ENCODE measurements around the gene ARHGAP4.

Gene ARHGAP4

DNA sequence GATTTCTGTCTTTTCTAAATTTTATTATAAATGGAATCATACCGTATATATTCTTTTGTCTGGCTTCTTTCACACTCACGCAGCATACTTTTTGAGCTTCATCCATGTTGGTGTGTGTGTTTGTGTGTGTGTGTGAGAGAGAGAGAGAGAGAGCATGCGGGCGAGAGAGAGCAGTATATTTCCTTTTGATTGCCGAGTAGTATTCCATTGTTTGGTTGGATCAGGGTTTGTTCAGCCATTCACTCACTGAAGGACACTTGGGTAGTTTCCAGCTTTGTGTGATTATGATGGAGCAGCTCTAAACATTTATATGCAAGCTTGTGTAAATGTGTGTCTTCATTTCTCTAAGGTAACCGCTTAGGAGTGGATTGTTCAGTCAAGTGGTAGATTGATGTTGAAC is 36.9 kb downstream of the ARHGAP4 start:
- no peak for DNase-seq (ENCODE audit: low read depth in 1 of 2, low spot score in 1 of 2)
- no peak overlapping the region for H3K4me3 ChIP-seq (replicated peaks; ENCODE audit: insufficient read depth, low read length)
- H3K27ac ChIP-seq (replicated peaks), result no peak overlapping the region
- peaks cover 18% of the 10 kb centered on the region for H3K27me3 ChIP-seq (ENCODE audit: insufficient read depth, poor library complexity, severe bottlenecking)
- TF ChIP-seq SPI1 (IDR thresholded peaks at IDR 0.05; ENCODE audit: borderline replicate concordance, low read depth), result no peak
- TF ChIP-seq, protein P1, sequence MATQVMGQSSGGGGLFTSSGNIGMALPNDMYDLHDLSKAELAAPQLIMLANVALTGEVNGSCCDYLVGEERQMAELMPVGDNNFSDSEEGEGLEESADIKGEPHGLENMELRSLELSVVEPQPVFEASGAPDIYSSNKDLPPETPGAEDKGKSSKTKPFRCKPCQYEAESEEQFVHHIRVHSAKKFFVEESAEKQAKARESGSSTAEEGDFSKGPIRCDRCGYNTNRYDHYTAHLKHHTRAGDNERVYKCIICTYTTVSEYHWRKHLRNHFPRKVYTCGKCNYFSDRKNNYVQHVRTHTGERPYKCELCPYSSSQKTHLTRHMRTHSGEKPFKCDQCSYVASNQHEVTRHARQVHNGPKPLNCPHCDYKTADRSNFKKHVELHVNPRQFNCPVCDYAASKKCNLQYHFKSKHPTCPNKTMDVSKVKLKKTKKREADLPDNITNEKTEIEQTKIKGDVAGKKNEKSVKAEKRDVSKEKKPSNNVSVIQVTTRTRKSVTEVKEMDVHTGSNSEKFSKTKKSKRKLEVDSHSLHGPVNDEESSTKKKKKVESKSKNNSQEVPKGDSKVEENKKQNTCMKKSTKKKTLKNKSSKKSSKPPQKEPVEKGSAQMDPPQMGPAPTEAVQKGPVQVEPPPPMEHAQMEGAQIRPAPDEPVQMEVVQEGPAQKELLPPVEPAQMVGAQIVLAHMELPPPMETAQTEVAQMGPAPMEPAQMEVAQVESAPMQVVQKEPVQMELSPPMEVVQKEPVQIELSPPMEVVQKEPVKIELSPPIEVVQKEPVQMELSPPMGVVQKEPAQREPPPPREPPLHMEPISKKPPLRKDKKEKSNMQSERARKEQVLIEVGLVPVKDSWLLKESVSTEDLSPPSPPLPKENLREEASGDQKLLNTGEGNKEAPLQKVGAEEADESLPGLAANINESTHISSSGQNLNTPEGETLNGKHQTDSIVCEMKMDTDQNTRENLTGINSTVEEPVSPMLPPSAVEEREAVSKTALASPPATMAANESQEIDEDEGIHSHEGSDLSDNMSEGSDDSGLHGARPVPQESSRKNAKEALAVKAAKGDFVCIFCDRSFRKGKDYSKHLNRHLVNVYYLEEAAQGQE (IDR thresholded peaks at IDR 0.05; ENCODE audit: insufficient replicate concordance, low read depth), result no peak
- no peak for TF ChIP-seq GABPA (IDR thresholded peaks at IDR 0.05; ENCODE audit: low read depth)
- TF ChIP-seq CTCF (IDR thresholded peaks at IDR 0.05; ENCODE audit: insufficient read depth, low read length), result no peak
- no peak for TF ChIP-seq POLR2AphosphoS5 (IDR thresholded peaks at IDR 0.05; ENCODE audit: low read depth)

DNA sequence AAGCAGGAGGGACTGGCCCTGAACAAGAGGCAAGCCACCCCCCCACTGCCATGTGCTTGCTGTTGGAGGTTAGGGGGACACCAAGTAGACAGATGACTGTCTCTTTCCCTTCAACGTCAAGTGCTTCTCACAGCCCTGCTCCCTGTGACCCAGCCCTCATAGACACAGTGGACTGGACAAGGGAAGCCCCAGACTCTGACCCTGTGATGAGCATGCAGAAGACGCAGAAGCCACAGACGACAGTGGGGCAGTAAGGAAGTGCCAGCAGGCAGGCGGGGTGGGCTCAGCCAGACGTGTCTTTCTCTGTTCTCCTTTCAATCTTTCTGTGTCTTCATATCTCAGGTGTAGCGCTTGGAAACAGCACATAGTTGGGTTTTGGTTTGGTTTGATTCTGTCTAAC is 37.7 kb downstream of the ARHGAP4 start:
- Histone ChIP-seq H3K27ac (replicated peaks) (no peak overlapping the region), H3K27me3 (ENCODE audit: insufficient read depth, poor library complexity, severe bottlenecking) (peaks cover 18% of the 10 kb centered on the region), H3K4me3 (replicated peaks; ENCODE audit: insufficient read depth, low read length) (no peak overlapping the region)
- DNase-seq (ENCODE audit: low read depth in 1 of 2, low spot score in 1 of 2), result no peak
- TF ChIP-seq GABPA (IDR thresholded peaks at IDR 0.05; ENCODE audit: low read depth) (no peak), POLR2AphosphoS5 (IDR thresholded peaks at IDR 0.05; ENCODE audit: low read depth) (no peak), CTCF (IDR thresholded peaks at IDR 0.05; ENCODE audit: insufficient read depth, low read length) (no peak), SPI1 (IDR thresholded peaks at IDR 0.05; ENCODE audit: borderline replicate concordance, low read depth) (no peak)
- TF ChIP-seq, protein P1 (IDR thresholded peaks at IDR 0.05; ENCODE audit: insufficient replicate concordance, low read depth), result no peak

GRCh38 chrX:153887385-153887784 is 38.7 kb downstream of the ARHGAP4 start:
- DNase-seq (ENCODE audit: low read depth in 1 of 2, low spot score in 1 of 2), result no peak
- TF ChIP-seq GABPA (IDR thresholded peaks at IDR 0.05; ENCODE audit: low read depth) (no peak), POLR2AphosphoS5 (IDR thresholded peaks at IDR 0.05; ENCODE audit: low read depth) (no peak), CTCF (IDR thresholded peaks at IDR 0.05; ENCODE audit: insufficient read depth, low read length) (no peak), SPI1 (IDR thresholded peaks at IDR 0.05; ENCODE audit: borderline replicate concordance, low read depth) (no peak)
- TF ChIP-seq, protein P1 (IDR thresholded peaks at IDR 0.05; ENCODE audit: insufficient replicate concordance, low read depth), result no peak
- no peak overlapping the region for H3K4me3 ChIP-seq (replicated peaks; ENCODE audit: insufficient read depth, low read length)
- H3K27ac ChIP-seq (replicated peaks), result no peak overlapping the region
- H3K27me3 ChIP-seq (ENCODE audit: insufficient read depth, poor library complexity, severe bottlenecking), result peaks cover 18% of the 10 kb centered on the region
